Measurements from ENCODE around the gene PRR29. TPM values are rescaled to one million over a fixed set of nuclear protein-coding genes. Genes with fewer than 3 reads are reported as not detected.

PRR29 gene
- total and polyA plus RNA-seq, 2 donors (not counting 3 experiments of a cell fraction or from before 2014, with no cell fraction given) = 0.39 to 1.2 TPM

DNA sequence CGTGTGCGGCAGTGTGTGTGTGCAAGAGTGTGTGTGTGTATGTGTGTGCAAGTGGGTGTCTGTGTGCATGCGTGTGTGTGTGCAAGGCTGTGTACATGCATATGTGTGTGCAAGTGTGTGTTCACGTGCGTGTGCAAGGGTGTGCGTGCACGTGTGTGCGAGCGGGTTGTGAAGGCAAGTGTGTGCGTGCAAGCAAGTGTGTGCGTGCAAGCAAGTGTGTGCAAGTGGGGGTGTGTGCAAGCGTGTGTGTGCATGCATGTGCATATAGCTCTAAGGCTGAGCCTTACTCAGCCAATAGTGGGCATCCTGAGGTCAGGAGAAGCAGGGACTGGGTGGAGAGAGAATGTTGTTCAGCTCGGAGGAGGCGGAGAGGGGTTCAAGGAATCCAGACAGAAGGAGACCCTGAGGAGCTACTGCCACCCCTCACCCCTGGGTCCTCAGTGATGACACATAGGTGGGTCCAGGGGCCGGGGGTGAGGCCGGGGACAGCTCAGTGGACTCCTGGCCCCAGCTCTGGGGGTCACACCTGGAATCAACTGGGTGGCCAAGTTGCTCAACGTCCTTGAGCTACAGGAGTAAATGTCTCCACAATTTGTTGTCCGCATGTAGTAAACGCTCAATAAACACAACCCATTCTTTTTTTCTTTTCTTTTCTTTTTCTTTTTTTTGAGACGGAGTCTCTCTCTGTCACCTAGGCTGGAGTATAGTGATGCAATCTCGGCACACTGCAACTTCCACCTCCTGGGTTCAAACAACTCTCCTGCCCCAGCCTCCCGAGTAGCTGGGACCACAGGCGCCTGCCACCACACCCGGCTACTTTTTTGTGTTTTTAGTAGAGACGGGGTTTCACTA lies 1.8 kb downstream of the PRR29 start:
- Histone ChIP-seq H3K4me1 (ENCODE audit: control insufficient read depth, extremely low read depth, insufficient read depth, low read length) (peaks cover 57% of the 10 kb centered on the region), H3K9ac (replicated peaks; ENCODE audit: extremely low read depth, insufficient read depth, low read length) (no peak overlapping the region), H2AFZ (ENCODE audit: low read depth, low read length) (no peak overlapping the region), H3K9me1 (replicated peaks; ENCODE audit: control insufficient read depth, extremely low read depth, insufficient read depth, low read length) (no peaks in the 10 kb centered on the region), H4K20me1 (replicated peaks; ENCODE audit: control insufficient read depth, extremely low read depth, insufficient read depth, low read length) (no peaks in the 10 kb centered on the region), H3K27ac (ENCODE audit: insufficient read depth, low read depth, low read length) (no peak overlapping the region), H3K4me3 (replicated peaks in 1 of 3; ENCODE audit: insufficient read depth in 1 of 3, low read depth in 1 of 3, low read length in 3 of 3) (no peak overlapping the region), H3K79me2 (ENCODE audit: control insufficient read depth, insufficient read depth, low read length) (peaks cover 22% of the 10 kb centered on the region), H3K27me3 (ENCODE audit: control insufficient read depth in 2 of 2, insufficient read depth in 2 of 2, low read length in 2 of 2) (no peaks in the 10 kb centered on the region), H3K4me2 (ENCODE audit: insufficient read depth, low read length) (no peak overlapping the region), H3K36me3 (ENCODE audit: control insufficient read depth in 2 of 2, extremely low read depth in 1 of 2, insufficient read depth in 2 of 2, low read length in 2 of 2) (peaks cover 23% of the 10 kb centered on the region in 2 experiments), H3K9me3 (replicated peaks; ENCODE audit: control insufficient read depth, insufficient read depth, low read length) (no peaks in the 10 kb centered on the region)
- intact Hi-C loops (cut with micrococcal nuclease) = no loop called here
- TF ChIP-seq MYC (IDR thresholded peaks at IDR 0.05; ENCODE audit: low read depth, low read length) = no peak
- peak; percentile 98 for TF ChIP-seq POLR2A (IDR thresholded peaks at IDR 0.05; ENCODE audit: low read depth, low read length)
- no peak for TF ChIP-seq EZH2 (IDR thresholded peaks at IDR 0.05; ENCODE audit: borderline replicate concordance, low read depth, low read length, severe bottlenecking)
- TF ChIP-seq, protein P1, sequence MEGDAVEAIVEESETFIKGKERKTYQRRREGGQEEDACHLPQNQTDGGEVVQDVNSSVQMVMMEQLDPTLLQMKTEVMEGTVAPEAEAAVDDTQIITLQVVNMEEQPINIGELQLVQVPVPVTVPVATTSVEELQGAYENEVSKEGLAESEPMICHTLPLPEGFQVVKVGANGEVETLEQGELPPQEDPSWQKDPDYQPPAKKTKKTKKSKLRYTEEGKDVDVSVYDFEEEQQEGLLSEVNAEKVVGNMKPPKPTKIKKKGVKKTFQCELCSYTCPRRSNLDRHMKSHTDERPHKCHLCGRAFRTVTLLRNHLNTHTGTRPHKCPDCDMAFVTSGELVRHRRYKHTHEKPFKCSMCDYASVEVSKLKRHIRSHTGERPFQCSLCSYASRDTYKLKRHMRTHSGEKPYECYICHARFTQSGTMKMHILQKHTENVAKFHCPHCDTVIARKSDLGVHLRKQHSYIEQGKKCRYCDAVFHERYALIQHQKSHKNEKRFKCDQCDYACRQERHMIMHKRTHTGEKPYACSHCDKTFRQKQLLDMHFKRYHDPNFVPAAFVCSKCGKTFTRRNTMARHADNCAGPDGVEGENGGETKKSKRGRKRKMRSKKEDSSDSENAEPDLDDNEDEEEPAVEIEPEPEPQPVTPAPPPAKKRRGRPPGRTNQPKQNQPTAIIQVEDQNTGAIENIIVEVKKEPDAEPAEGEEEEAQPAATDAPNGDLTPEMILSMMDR (IDR thresholded peaks at IDR 0.05; ENCODE audit: extremely low read depth in 1 of 2, insufficient read depth in 1 of 2, low read depth in 1 of 2, low read length in 2 of 2) = no peak
- TF ChIP-seq GATA2 (IDR thresholded peaks at IDR 0.05; ENCODE audit: insufficient read depth, insufficient read length, low read depth, low read length) = no peak
- TF ChIP-seq, protein P2, sequence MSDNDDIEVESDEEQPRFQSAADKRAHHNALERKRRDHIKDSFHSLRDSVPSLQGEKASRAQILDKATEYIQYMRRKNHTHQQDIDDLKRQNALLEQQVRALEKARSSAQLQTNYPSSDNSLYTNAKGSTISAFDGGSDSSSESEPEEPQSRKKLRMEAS (IDR thresholded peaks at IDR 0.05; ENCODE audit: insufficient read depth, insufficient read length) = no peak
- TF ChIP-seq POLR2AphosphoS5 (IDR thresholded peaks at IDR 0.05; ENCODE audit: insufficient read depth, low read depth, low read length) = peak; percentile 76
- dilution Hi-C loops (cut with MboI; ENCODE audit: extremely low pct_ligation_motif_present, low sequenced_read_pairs) = no loop called here
- DNase-seq (ENCODE audit: low read depth, low spot score) (no peak), FAIRE-seq (peak; percentile 75)
- ChIA-PET CTCF (interaction anchor here (0.7 to 6.6 kb wide), 6 partner anchors 9 to 134 kb away, joined by 3 to 113 read pairs (median 19); partner anchors contain the start of gene ICAM2), POLR2A (interaction anchor here (0.7 to 2.7 kb wide), 9 partner anchors 17 to 146 kb away, joined by 3 to 12 read pairs (median 5); partner anchors contain the start of gene ICAM2)
- BruUV-seq (replicated peaks) = no TSS peak
